Measurements from ENCODE around the gene CENPP. TPM values are rescaled to one million over a fixed set of nuclear protein-coding genes. Genes with fewer than 3 reads are reported as not detected.

Gene CENPP
- total RNA-seq, 1 experiment from 2014 or later, result 6.3 TPM

- in situ Hi-C loops (cut with HindIII; ENCODE audit: low pct_unique_long_range_greater_than_20kb, low sequenced_read_pairs), result no loop called here
- no peak for DNase-seq (ENCODE audit: low read depth, low spot score)
Measured at GRCh38 chr9:92639791-92640271, 314.1 kb downstream of the CENPP start.

- in situ Hi-C loops (cut with HindIII; ENCODE audit: low pct_unique_long_range_greater_than_20kb, low sequenced_read_pairs), result no loop called here
- DNase-seq (ENCODE audit: low read depth, low spot score), result no peak
Measured at GRCh38 chr9:92640398-92641091, 314.8 kb downstream of the CENPP start.

GRCh38 chr9:92641092-92641809 is 315.5 kb downstream of the CENPP start:
- DNase-seq (ENCODE audit: low read depth, low spot score), result no peak
- in situ Hi-C loops (cut with HindIII; ENCODE audit: low pct_unique_long_range_greater_than_20kb, low sequenced_read_pairs), result no loop called here

- DNase-seq (ENCODE audit: low read depth, low spot score), result no peak
- in situ Hi-C loops (cut with HindIII; ENCODE audit: low pct_unique_long_range_greater_than_20kb, low sequenced_read_pairs), result no loop called here
Measured at GRCh38 chr9:92642041-92642451, 316.3 kb downstream of the CENPP start.

GRCh38 chr9:92642564-92642963 is 316.8 kb downstream of the CENPP start:
- DNase-seq (ENCODE audit: low read depth, low spot score), result no peak
- in situ Hi-C loops (cut with HindIII; ENCODE audit: low pct_unique_long_range_greater_than_20kb, low sequenced_read_pairs), result no loop called here

- in situ Hi-C loops (cut with HindIII; ENCODE audit: low pct_unique_long_range_greater_than_20kb, low sequenced_read_pairs), result no loop called here
- no peak for DNase-seq (ENCODE audit: low read depth, low spot score)
Measured at GRCh38 chr9:92644278-92644677, 318.5 kb downstream of the CENPP start.

GRCh38 chr9:92645041-92645440 is 319.3 kb downstream of the CENPP start:
- DNase-seq (ENCODE audit: low read depth, low spot score), result no peak
- in situ Hi-C loops (cut with HindIII; ENCODE audit: low pct_unique_long_range_greater_than_20kb, low sequenced_read_pairs), result no loop called here

GRCh38 chr9:92647671-92648473 is 322.1 kb downstream of the CENPP start:
- in situ Hi-C loops (cut with HindIII; ENCODE audit: low pct_unique_long_range_greater_than_20kb, low sequenced_read_pairs), result no loop called here
- no peak for DNase-seq (ENCODE audit: low read depth, low spot score)

- no peak for DNase-seq (ENCODE audit: low read depth, low spot score)
- in situ Hi-C loops (cut with HindIII; ENCODE audit: low pct_unique_long_range_greater_than_20kb, low sequenced_read_pairs), result no loop called here
Measured at GRCh38 chr9:92648474-92648971, 322.8 kb downstream of the CENPP start.

GRCh38 chr9:92649007-92649406 is 323.3 kb downstream of the CENPP start:
- DNase-seq (ENCODE audit: low read depth, low spot score), result no peak
- in situ Hi-C loops (cut with HindIII; ENCODE audit: low pct_unique_long_range_greater_than_20kb, low sequenced_read_pairs), result no loop called here

GRCh38 chr9:92650296-92650695 is 324.5 kb downstream of the CENPP start:
- in situ Hi-C loops (cut with HindIII; ENCODE audit: low pct_unique_long_range_greater_than_20kb, low sequenced_read_pairs), result no loop called here

GRCh38 chr9:92650839-92651621 is 325.3 kb downstream of the CENPP start:
- in situ Hi-C loops (cut with HindIII; ENCODE audit: low pct_unique_long_range_greater_than_20kb, low sequenced_read_pairs), result no loop called here

More at GRCh38 chr9:92650296-92650695, 324.5 kb downstream of the CENPP start:
- no peak for DNase-seq (ENCODE audit: low read depth, low spot score)

GRCh38 chr9:92652461-92652860 is 326.7 kb downstream of the CENPP start:
- in situ Hi-C loops (cut with HindIII; ENCODE audit: low pct_unique_long_range_greater_than_20kb, low sequenced_read_pairs), result no loop called here
- no peak for DNase-seq (ENCODE audit: low read depth, low spot score)

More at GRCh38 chr9:92650839-92651621, 325.3 kb downstream of the CENPP start:
- no peak for DNase-seq (ENCODE audit: low read depth, low spot score)

GRCh38 chr9:92654481-92655301 is 328.9 kb downstream of the CENPP start:
- no peak for DNase-seq (ENCODE audit: low read depth, low spot score)
- in situ Hi-C loops (cut with HindIII; ENCODE audit: low pct_unique_long_range_greater_than_20kb, low sequenced_read_pairs), result no loop called here

- in situ Hi-C loops (cut with HindIII; ENCODE audit: low pct_unique_long_range_greater_than_20kb, low sequenced_read_pairs), result no loop called here
- DNase-seq (ENCODE audit: low read depth, low spot score), result no peak
Measured at GRCh38 chr9:92655366-92655765, 329.6 kb downstream of the CENPP start.

GRCh38 chr9:92655896-92656536 is 330.3 kb downstream of the CENPP start:
- no peak for DNase-seq (ENCODE audit: low read depth, low spot score)
- in situ Hi-C loops (cut with HindIII; ENCODE audit: low pct_unique_long_range_greater_than_20kb, low sequenced_read_pairs), result no loop called here

All from SK-MEL-5 (cell line).